IMR-90 (cell line): ENCODE measurements around the gene CDH13. TPM values are rescaled to one million over a fixed set of nuclear protein-coding genes. Genes with fewer than 3 reads are reported as not detected.

Experiments
- ATAC-seq: fragments of 200-7000 bp; cut with Tn5 transposase; 2 replicates; pipeline ENCODE4 v1.9.1; 2020; ENCODE audit warnings: low read depth, mild to moderate bottlenecking, moderate library complexity
- BruUV-seq: library from RNA; stranded (reverse); fragments of 400-500 nt; replicated peaks from 2 replicates; lab custom pipeline; 2021; lab: Mats Ljungman, UMichigan
- CTCF ChIA-PET: fragments of 300-600 bp; formaldehyde crosslinking; extraction: SDS; loops from one replicate; lab custom pipeline; 2021; ENCODE audit warnings: antibody characterized with exemption; lab: Yijun Ruan, JAX
- POLR2A ChIA-PET: fragments of 300-600 bp; sonication (Branson Sonifier 250); formaldehyde crosslinking; loops from one replicate; lab custom pipeline; 2022; ENCODE audit warnings: antibody characterized with exemption; ENCODE audit not compliant: unreplicated experiment; lab: Charles Lee
- DNase-seq: peaks from one replicate; pipeline ENCODE4 v3.0.0; 2013
- H2AFZ ChIP-seq: replicated peaks from 2 replicates; pipeline ENCODE3; 2013; ENCODE audit warnings: low read length, mild to moderate bottlenecking; ENCODE audit not compliant: poor library complexity
- H2AK5ac ChIP-seq: 2 replicates; pipeline ENCODE4 v1.6.1; 2013; ENCODE audit warnings: low read depth, low read length, inconsistent platforms
- H2AK9ac ChIP-seq: replicated peaks from 2 replicates; pipeline ENCODE3; 2013; ENCODE audit warnings: mild to moderate bottlenecking, low read depth, low read length, moderate library complexity; ENCODE audit not compliant: poor library complexity
- H2BK120ac ChIP-seq: 2 replicates; pipeline ENCODE4 v1.6.1; 2013; ENCODE audit warnings: low read depth, low read length, inconsistent platforms
- H2BK15ac ChIP-seq: 3 replicates; pipeline ENCODE4 v1.6.1; 2013; ENCODE audit warnings: low read depth, low read length, inconsistent platforms
- H2BK20ac ChIP-seq: 2 replicates; pipeline ENCODE4 v1.6.1; 2013; ENCODE audit warnings: low read depth, mild to moderate bottlenecking, inconsistent platforms, low read length, moderate library complexity
- H2BK5ac ChIP-seq: 2 replicates; pipeline ENCODE4 v1.6.1; 2013; ENCODE audit warnings: mild to moderate bottlenecking, low read depth, low read length, inconsistent platforms; ENCODE audit not compliant: poor library complexity, severe bottlenecking
- H3K14ac ChIP-seq: replicated peaks from 2 replicates; pipeline ENCODE4 v1.6.1; 2013; ENCODE audit warnings: low read depth, low read length, inconsistent platforms
- H3K18ac ChIP-seq: 2 replicates; pipeline ENCODE4 v1.6.1; 2013; ENCODE audit warnings: low read depth, low read length, control low read depth
- H3K23ac ChIP-seq: 2 replicates; pipeline ENCODE4 v1.6.1; 2013; ENCODE audit warnings: low read depth, low read length, inconsistent platforms
- H3K27ac ChIP-seq: 2 replicates; pipeline ENCODE4 v1.5.1; 2013; ENCODE audit warnings: mild to moderate bottlenecking, control low read depth, low read length; ENCODE audit not compliant: insufficient read depth
- H3K27me3 ChIP-seq: 2 replicates; pipeline ENCODE4 v1.6.1; 2013; ENCODE audit warnings: low read length; ENCODE audit not compliant: control insufficient read depth, insufficient read depth
- H3K36me3 ChIP-seq: 2 replicates; pipeline ENCODE4 v1.6.1; 2013; ENCODE audit warnings: low read length, mixed read lengths; ENCODE audit not compliant: control insufficient read depth, insufficient read depth
- H3K4ac ChIP-seq: 2 replicates; pipeline ENCODE4 v1.6.1; 2013; ENCODE audit warnings: low read depth, low read length, inconsistent platforms
- H3K4me1 ChIP-seq: 2 replicates; pipeline ENCODE4 v1.6.1; 2013; ENCODE audit warnings: low read length, mixed read lengths; ENCODE audit not compliant: control insufficient read depth, insufficient read depth
- H3K4me2 ChIP-seq: 2 replicates; pipeline ENCODE4 v1.6.1; 2013; ENCODE audit warnings: low read depth, mild to moderate bottlenecking, control low read depth, low read length, moderate library complexity
- H3K4me3 ChIP-seq: 2 replicates; pipeline ENCODE4 v1.5.1; 2013; ENCODE audit warnings: low read depth, mild to moderate bottlenecking, control low read depth, low read length, moderate library complexity; ENCODE audit not compliant: insufficient read depth
- H3K56ac ChIP-seq: 2 replicates; pipeline ENCODE4 v1.6.1; 2013; ENCODE audit warnings: low read length, inconsistent platforms; ENCODE audit not compliant: insufficient read depth; ENCODE audit errors: extremely low read depth
- H3K79me1 ChIP-seq, 2 experiments: 2 replicates each; pipeline ENCODE4 v1.6.1; 2013; ENCODE audit warnings: low read length in 2 of 2, inconsistent platforms in 1 of 2, low read depth in 1 of 2
- H3K9ac ChIP-seq: 2 replicates; pipeline ENCODE4 v1.6.1; 2013; ENCODE audit warnings: low read depth, low read length, control low read depth
- H3K9me1 ChIP-seq: 2 replicates; pipeline ENCODE4 v1.6.1; 2013; ENCODE audit warnings: low read length, inconsistent platforms; ENCODE audit not compliant: insufficient read depth
- H3K9me3 ChIP-seq: 2 replicates; pipeline ENCODE4 v1.6.1; 2013; ENCODE audit warnings: low read length; ENCODE audit not compliant: control insufficient read depth, insufficient read depth
- H4K20me1 ChIP-seq: 2 replicates; pipeline ENCODE4 v1.6.1; 2013; ENCODE audit warnings: low read length, inconsistent platforms; ENCODE audit not compliant: insufficient read depth
- H4K5ac ChIP-seq: 2 replicates; pipeline ENCODE4 v1.6.1; 2013; ENCODE audit warnings: mild to moderate bottlenecking, low read depth, low read length, control low read depth
- H4K8ac ChIP-seq, 2 experiments: 2 replicates each; pipeline ENCODE4 v1.6.1; 2013; ENCODE audit warnings: low read depth in 2 of 2, low read length in 2 of 2, control low read depth in 1 of 2, inconsistent platforms in 1 of 2
- H4K91ac ChIP-seq: 2 replicates; pipeline ENCODE4 v1.6.1; 2013; ENCODE audit warnings: low read depth, low read length, inconsistent platforms; ENCODE audit not compliant: insufficient read depth
- BHLHE40 ChIP-seq: fragments of 150-350 bp; IDR thresholded peaks from 2 replicates; pipeline ENCODE4 v1.6.1; 2016; ENCODE audit warnings: mild to moderate bottlenecking, low read depth, low read length
- CEBPB ChIP-seq: IDR thresholded peaks from 2 replicates; pipeline ENCODE4 v1.6.1; 2012; ENCODE audit warnings: low read depth, low read length, improper control_type of control experiment
- CHD1 ChIP-seq: IDR thresholded peaks from 2 replicates; pipeline ENCODE4 v1.6.1; 2012; ENCODE audit warnings: low read depth, low read length, improper control_type of control experiment
- CTCF ChIP-seq: conservative IDR thresholded peaks from 2 replicates; pipeline ENCODE4 v1.5.1; 2012; ENCODE audit warnings: mild to moderate bottlenecking, low read depth, low read length, improper control_type of control experiment
- FOS ChIP-seq: fragments of 150-350 bp; IDR thresholded peaks from 2 replicates; pipeline ENCODE4 v1.6.1; 2016; ENCODE audit warnings: low read depth, low read length
- MAFK ChIP-seq: IDR thresholded peaks from 2 replicates; pipeline ENCODE4 v1.6.1; 2012; ENCODE audit warnings: low read depth, low read length, improper control_type of control experiment
- MAZ ChIP-seq: IDR thresholded peaks from 2 replicates; pipeline ENCODE4 v1.6.1; 2012; ENCODE audit warnings: low read depth, mild to moderate bottlenecking, low read length, improper control_type of control experiment, moderate library complexity, borderline replicate concordance
- MXI1 ChIP-seq: IDR thresholded peaks from 2 replicates; pipeline ENCODE4 v1.6.1; 2012; ENCODE audit warnings: low read depth, mild to moderate bottlenecking, low read length, moderate library complexity, borderline replicate concordance
- NFE2L2 ChIP-seq: fragments of 150-350 bp; IDR thresholded peaks from 2 replicates; pipeline ENCODE4 v1.6.1; 2016; ENCODE audit warnings: low read depth, mild to moderate bottlenecking, low read length
- POLR2A ChIP-seq: IDR thresholded peaks from 2 replicates; pipeline ENCODE4 v1.6.1; 2012; ENCODE audit warnings: mild to moderate bottlenecking, low read depth, low read length
- RAD21 ChIP-seq: IDR thresholded peaks from 2 replicates; pipeline ENCODE4 v1.6.1; 2012; ENCODE audit warnings: low read length, improper control_type of control experiment
- RCOR1 ChIP-seq: IDR thresholded peaks from 2 replicates; pipeline ENCODE4 v1.6.1; 2012; ENCODE audit warnings: mild to moderate bottlenecking, low read length, improper control_type of control experiment; ENCODE audit not compliant: insufficient replicate concordance
- RFX5 ChIP-seq: IDR thresholded peaks from 2 replicates; pipeline ENCODE4 v1.8.0; 2012; ENCODE audit warnings: low read depth, mild to moderate bottlenecking, low read length, moderate library complexity
- SMC3 ChIP-seq: fragments of 150-350 bp; IDR thresholded peaks from 2 replicates; pipeline ENCODE4 v1.6.1; 2016; ENCODE audit warnings: low read depth, mild to moderate bottlenecking, antibody characterized with exemption, low read length, moderate library complexity
- WGBS, 2 experiments: methylation state at CpG; one replicate each; pipeline versions ENCODE4 v1.1.5 to v1.1.7; 2013; ENCODE audit warnings: missing lambda C conversion rate in 2 of 2; ENCODE audit not compliant: insufficient read length in 1 of 2; ENCODE audit errors: extremely low coverage in 2 of 2; 5-methylcytosine and 5-hydroxymethylcytosine counted together
- dilution Hi-C: fragments of 300-500 bp; cut with HindIII; formaldehyde crosslinking; loops from one replicate; pipeline ENCODE4 v1.14.3; 2018; ENCODE audit warnings: low sequenced_read_pairs; ENCODE audit not compliant: unreplicated experiment
- in situ Hi-C: fragments of 300-500 bp; cut with MboI; formaldehyde crosslinking; loops from 3 replicates; pipeline ENCODE4 v1.14.3; 2019; ENCODE audit warnings: low sequenced_read_pairs, inconsistent platforms, mixed read lengths
- intact Hi-C: fragments of 100-400 bp; cut with micrococcal nuclease; formaldehyde crosslinking; loops from 2 replicates; pipeline ENCODE4 v1.10.0; 2022
- polyA plus RNA-seq, 3 experiments: library from polyadenylated mRNA; depleted of rRNA; stranded (reverse); fragments of >200 nt; gene quantifications; 2 replicates each; pipeline ENCODE4 v1.2.3, GENCODE V29; 2012; ENCODE audit warnings: low replicate concordance in 1 of 3
- total RNA-seq: library from RNA; depleted of rRNA; stranded (reverse); fragments of >200 nt; gene quantifications from 2 replicates; pipeline ENCODE4 v1.2.3, GENCODE V29; 2012
- TF ChIP-seq, protein P1 (sequence below): fragments of 150-350 bp; IDR thresholded peaks from 2 replicates; pipeline ENCODE4 v1.6.1; 2017; ENCODE audit warnings: mild to moderate bottlenecking, antibody characterized with exemption, low read length, low read depth
- TF ChIP-seq, protein P2 (sequence below): fragments of 150-350 bp; IDR thresholded peaks from 2 replicates; pipeline ENCODE4 v1.6.1; 2016; ENCODE audit warnings: low read depth, mild to moderate bottlenecking, low read length, moderate library complexity, borderline replicate concordance

Gene CDH13
- total and polyA plus RNA-seq, 2 of the 4 experiments (the other 2 are of a cell fraction) = 61.6 to 74.7 TPM

GRCh38 chr16:82716361-82716855, 89.6 kb downstream of the CDH13 start:
- no peak overlapping the region for H3K14ac ChIP-seq
- no peak overlapping the region for H2BK20ac ChIP-seq
- CTCF ChIA-PET = no interaction called here
- dilution Hi-C loops = no loop called here
- no peak overlapping the region; the same call in 1 of the 2 replicates for H3K23ac ChIP-seq
- no peak for ATAC-seq
- H3K4me2 ChIP-seq = no peak overlapping the region
- H3K27ac ChIP-seq = no peak overlapping the region
- no peak overlapping the region for H2AFZ ChIP-seq
- peaks cover 3 to 46% of the 10 kb centered on the region in 2 experiments for H3K79me1 ChIP-seq
- H2AK5ac ChIP-seq = no peak overlapping the region
- no peak overlapping the region for H2BK5ac ChIP-seq
- H2BK120ac ChIP-seq = no peak overlapping the region
- peaks cover 4% of the 10 kb centered on the region; the same call in 1 of the 2 replicates for H3K9me1 ChIP-seq
- H3K36me3 ChIP-seq = no peaks in the 10 kb centered on the region; the same call in 1 of the 2 replicates
- no peak overlapping the region for H3K9ac ChIP-seq
- no peaks in the 10 kb centered on the region for H3K27me3 ChIP-seq
- H3K4ac ChIP-seq = no peak overlapping the region
- no peaks in the 10 kb centered on the region for H3K9me3 ChIP-seq
- in situ Hi-C loops = no loop called here
- no TSS peak for BruUV-seq
- TF ChIP-seq POLR2A (no peak), MAFK (no peak), NFE2L2 (no peak), MAZ (no peak), SMC3 (no peak), RAD21 (no peak), RFX5 (no peak), MXI1 (no peak), CEBPB (no peak), RCOR1 (no peak), CTCF (no peak), CHD1 (no peak), BHLHE40 (no peak), FOS (no peak)
- TF ChIP-seq, protein P1, sequence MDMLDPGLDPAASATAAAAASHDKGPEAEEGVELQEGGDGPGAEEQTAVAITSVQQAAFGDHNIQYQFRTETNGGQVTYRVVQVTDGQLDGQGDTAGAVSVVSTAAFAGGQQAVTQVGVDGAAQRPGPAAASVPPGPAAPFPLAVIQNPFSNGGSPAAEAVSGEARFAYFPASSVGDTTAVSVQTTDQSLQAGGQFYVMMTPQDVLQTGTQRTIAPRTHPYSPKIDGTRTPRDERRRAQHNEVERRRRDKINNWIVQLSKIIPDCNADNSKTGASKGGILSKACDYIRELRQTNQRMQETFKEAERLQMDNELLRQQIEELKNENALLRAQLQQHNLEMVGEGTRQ = no peak
- TF ChIP-seq, protein P2, sequence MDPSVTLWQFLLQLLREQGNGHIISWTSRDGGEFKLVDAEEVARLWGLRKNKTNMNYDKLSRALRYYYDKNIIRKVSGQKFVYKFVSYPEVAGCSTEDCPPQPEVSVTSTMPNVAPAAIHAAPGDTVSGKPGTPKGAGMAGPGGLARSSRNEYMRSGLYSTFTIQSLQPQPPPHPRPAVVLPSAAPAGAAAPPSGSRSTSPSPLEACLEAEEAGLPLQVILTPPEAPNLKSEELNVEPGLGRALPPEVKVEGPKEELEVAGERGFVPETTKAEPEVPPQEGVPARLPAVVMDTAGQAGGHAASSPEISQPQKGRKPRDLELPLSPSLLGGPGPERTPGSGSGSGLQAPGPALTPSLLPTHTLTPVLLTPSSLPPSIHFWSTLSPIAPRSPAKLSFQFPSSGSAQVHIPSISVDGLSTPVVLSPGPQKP = no peak
- H3K4me3 ChIP-seq = no peak overlapping the region
- no peaks in the 10 kb centered on the region for H3K4me1 ChIP-seq
- no peak overlapping the region for H3K18ac ChIP-seq
- no peak overlapping the region for H4K8ac ChIP-seq
- no peak overlapping the region for H4K5ac ChIP-seq
- no peak overlapping the region for H4K91ac ChIP-seq
- H2BK15ac ChIP-seq = no peak overlapping the region
- 100% methylated on average over 1 of the region's 3 CpGs; no CpG with 5 or more reads in 1 of the 2 experiments for WGBS, 2 experiments
- no peak overlapping the region for H2AK9ac ChIP-seq
- POLR2A ChIA-PET = no interaction called here
- DNase-seq = no peak
- H4K20me1 ChIP-seq = no peaks in the 10 kb centered on the region; the same call in 1 of the 2 replicates
- intact Hi-C loops = no loop called here
- no peak overlapping the region for H3K56ac ChIP-seq
